ENCODE measurements around the gene LRP1B.

The LRP1B gene

DNA sequence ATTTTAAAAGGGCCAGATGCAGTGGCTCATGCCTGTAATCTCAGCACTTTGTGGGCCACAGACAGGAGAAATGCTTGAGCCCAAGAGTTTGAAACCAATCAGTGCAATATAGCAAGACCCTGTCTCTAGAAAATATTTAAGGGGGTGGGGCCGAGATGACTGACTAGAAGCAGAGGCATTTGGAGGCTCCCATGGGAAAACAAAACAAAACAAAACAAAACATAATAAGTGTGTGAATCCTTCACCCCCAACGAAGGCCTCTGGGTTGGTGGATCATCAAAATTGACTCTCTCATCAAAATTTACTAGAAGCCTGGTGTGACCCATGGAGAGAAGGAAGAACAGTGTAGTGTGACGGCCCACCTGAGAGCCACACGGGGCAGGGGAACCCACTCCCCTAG, 560.9 kb downstream of the LRP1B start:
- TF ChIP-seq, protein P1, sequence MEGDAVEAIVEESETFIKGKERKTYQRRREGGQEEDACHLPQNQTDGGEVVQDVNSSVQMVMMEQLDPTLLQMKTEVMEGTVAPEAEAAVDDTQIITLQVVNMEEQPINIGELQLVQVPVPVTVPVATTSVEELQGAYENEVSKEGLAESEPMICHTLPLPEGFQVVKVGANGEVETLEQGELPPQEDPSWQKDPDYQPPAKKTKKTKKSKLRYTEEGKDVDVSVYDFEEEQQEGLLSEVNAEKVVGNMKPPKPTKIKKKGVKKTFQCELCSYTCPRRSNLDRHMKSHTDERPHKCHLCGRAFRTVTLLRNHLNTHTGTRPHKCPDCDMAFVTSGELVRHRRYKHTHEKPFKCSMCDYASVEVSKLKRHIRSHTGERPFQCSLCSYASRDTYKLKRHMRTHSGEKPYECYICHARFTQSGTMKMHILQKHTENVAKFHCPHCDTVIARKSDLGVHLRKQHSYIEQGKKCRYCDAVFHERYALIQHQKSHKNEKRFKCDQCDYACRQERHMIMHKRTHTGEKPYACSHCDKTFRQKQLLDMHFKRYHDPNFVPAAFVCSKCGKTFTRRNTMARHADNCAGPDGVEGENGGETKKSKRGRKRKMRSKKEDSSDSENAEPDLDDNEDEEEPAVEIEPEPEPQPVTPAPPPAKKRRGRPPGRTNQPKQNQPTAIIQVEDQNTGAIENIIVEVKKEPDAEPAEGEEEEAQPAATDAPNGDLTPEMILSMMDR (conservative IDR thresholded peaks at IDR 0.05; ENCODE audit: low read depth, low read length): no peak

DNA sequence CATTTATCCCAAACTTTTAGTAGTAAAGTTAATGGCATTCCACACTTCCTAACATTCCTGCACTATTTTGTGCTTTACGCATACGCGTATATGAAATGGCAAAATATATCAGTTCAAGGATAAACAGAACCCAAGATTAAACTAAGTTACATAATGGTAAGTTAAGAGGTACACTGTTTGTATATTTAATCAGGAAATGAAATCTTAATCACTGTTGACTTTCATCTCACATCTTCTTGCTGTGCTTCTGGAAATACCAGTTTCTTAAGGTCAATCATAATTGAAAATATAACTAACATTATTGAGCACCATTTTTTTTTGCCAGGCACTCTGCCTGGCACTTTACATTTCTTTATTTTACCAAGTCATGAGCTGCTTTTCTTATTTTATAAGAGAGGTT, 565.2 kb downstream of the LRP1B start:
- Histone ChIP-seq H2AFZ (ENCODE audit: low read depth) (no peak overlapping the region), H4K20me1 (ENCODE audit: insufficient read depth) (no peaks in the 10 kb centered on the region), H3K79me2 (ENCODE audit: insufficient read depth, low read depth) (no peaks in the 10 kb centered on the region), H3K4me3 (IDR thresholded peaks at IDR 0.05; ENCODE audit: insufficient read depth, low read depth, low read length) (no peak overlapping the region), H3K27me3 (ENCODE audit: insufficient read depth, low read depth) (no peaks in the 10 kb centered on the region), H3K27ac (no peak overlapping the region), H3K9ac (no peak overlapping the region), H3K4me1 (ENCODE audit: low read depth, poor library complexity, severe bottlenecking) (no peaks in the 10 kb centered on the region), H3K36me3 (ENCODE audit: insufficient read depth) (no peaks in the 10 kb centered on the region), H3K4me2 (no peak overlapping the region)
- TF ChIP-seq, protein P1 (conservative IDR thresholded peaks at IDR 0.05; ENCODE audit: low read depth, low read length): no peak

More for the DNA sequence above, 560.9 kb downstream of the LRP1B start:
- Histone ChIP-seq H2AFZ (ENCODE audit: low read depth) (no peak overlapping the region), H3K27ac (no peak overlapping the region), H3K4me3 (IDR thresholded peaks at IDR 0.05; ENCODE audit: insufficient read depth, low read depth, low read length) (no peak overlapping the region), H3K27me3 (ENCODE audit: insufficient read depth, low read depth) (no peaks in the 10 kb centered on the region), H3K36me3 (ENCODE audit: insufficient read depth) (no peaks in the 10 kb centered on the region), H4K20me1 (ENCODE audit: insufficient read depth) (no peaks in the 10 kb centered on the region), H3K79me2 (ENCODE audit: insufficient read depth, low read depth) (no peaks in the 10 kb centered on the region), H3K4me1 (ENCODE audit: low read depth, poor library complexity, severe bottlenecking) (no peaks in the 10 kb centered on the region), H3K4me2 (no peak overlapping the region), H3K9ac (no peak overlapping the region)

DNA sequence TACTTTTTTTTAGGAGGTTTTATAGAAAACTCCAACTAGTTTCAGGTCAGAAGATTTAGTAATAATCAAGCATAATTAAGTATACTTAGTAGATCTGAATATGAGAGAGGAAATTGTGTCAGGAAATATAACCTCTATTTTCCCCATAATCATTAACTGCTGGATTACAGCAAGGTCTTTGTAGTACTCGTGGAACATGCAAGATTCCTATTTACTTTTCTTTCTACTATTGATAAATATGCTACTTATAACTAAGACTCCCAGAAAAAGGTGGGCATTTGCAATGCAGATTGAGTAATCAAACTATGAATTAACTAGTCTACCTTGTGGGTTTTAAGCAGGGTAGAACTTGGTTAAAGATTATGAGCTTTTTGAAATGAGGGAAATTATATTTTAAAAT, 570.1 kb downstream of the LRP1B start:
- no peak overlapping the region for H3K27ac ChIP-seq
- no peaks in the 10 kb centered on the region for H4K20me1 ChIP-seq (ENCODE audit: insufficient read depth)
- H3K9ac ChIP-seq: no peak overlapping the region
- H3K4me2 ChIP-seq: no peak overlapping the region
- no peaks in the 10 kb centered on the region for H3K79me2 ChIP-seq (ENCODE audit: insufficient read depth, low read depth)
- H3K4me1 ChIP-seq (ENCODE audit: low read depth, poor library complexity, severe bottlenecking): no peaks in the 10 kb centered on the region
- TF ChIP-seq, protein P1 (conservative IDR thresholded peaks at IDR 0.05; ENCODE audit: low read depth, low read length): no peak
- H3K4me3 ChIP-seq (IDR thresholded peaks at IDR 0.05; ENCODE audit: insufficient read depth, low read depth, low read length): no peak overlapping the region
- no peaks in the 10 kb centered on the region for H3K36me3 ChIP-seq (ENCODE audit: insufficient read depth)
- no peaks in the 10 kb centered on the region for H3K27me3 ChIP-seq (ENCODE audit: insufficient read depth, low read depth)
- H2AFZ ChIP-seq (ENCODE audit: low read depth): no peak overlapping the region

DNA sequence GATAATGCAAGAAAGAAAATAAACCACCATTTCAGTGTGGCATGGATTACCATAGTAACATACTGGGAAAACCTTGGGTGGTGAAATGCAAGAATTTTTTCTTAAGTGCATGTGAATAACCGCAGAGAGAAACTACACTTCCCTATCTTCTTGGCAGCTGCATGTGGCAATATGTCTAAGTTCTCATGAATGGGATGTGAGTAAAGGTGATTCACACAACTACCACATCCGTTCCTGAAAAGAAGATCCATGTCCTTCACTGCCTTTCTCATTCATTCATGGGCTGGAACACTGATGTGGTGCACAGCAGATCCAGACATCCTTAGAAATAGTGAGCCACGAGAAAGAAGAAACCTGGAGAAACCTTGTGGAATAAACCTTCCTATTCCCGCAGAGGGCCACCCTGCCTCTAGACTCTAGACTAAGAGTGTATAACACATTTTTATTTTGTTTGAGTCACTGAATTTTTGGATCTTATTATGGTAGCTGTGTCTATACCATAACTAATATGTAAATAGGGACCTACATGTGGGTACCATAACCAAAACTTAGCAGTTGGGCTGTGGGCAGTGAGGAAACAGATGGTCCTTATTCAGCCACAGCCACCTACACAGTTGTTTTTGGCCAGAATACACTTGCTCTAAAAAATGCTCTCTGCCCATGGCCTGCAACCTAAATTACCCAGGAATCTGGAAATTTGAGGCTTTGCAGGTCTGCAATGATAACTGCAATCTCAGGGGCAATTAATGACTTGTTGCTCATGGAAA, 573.3 kb downstream of the LRP1B start:
- H3K4me2 ChIP-seq: no peak overlapping the region
- TF ChIP-seq, protein P1 (conservative IDR thresholded peaks at IDR 0.05; ENCODE audit: low read depth, low read length): no peak
- H3K4me1 ChIP-seq (ENCODE audit: low read depth, poor library complexity, severe bottlenecking): no peaks in the 10 kb centered on the region
- H3K27ac ChIP-seq: no peak overlapping the region
- H3K79me2 ChIP-seq (ENCODE audit: insufficient read depth, low read depth): no peaks in the 10 kb centered on the region
- no peaks in the 10 kb centered on the region for H3K27me3 ChIP-seq (ENCODE audit: insufficient read depth, low read depth)
- no peaks in the 10 kb centered on the region for H4K20me1 ChIP-seq (ENCODE audit: insufficient read depth)
- H3K9ac ChIP-seq: no peak overlapping the region
- no peak overlapping the region for H2AFZ ChIP-seq (ENCODE audit: low read depth)
- no peak overlapping the region for H3K4me3 ChIP-seq (IDR thresholded peaks at IDR 0.05; ENCODE audit: insufficient read depth, low read depth, low read length)
- no peaks in the 10 kb centered on the region for H3K36me3 ChIP-seq (ENCODE audit: insufficient read depth)

Data from KMS-11 (cell line).